Testis (tissue), 2 donors: ENCODE results near the gene NR4A1.

Experiments used
- POLR2A ChIP-seq: fragments of 450-650 bp; IDR thresholded peaks from one replicate; pipeline ENCODE4 v1.6.1; 2017; ENCODE audit warnings: antibody characterized with exemption, mild to moderate bottlenecking, moderate library complexity
- TF ChIP-seq, protein P1 (sequence below), 3 experiments: fragments of 450-650 bp in 2 of 3; fragments of 200-600 bp in 1 of 3; sonication (generic) in 1 of 3; IDR thresholded peaks; one replicate each; pipeline ENCODE4 v1.5.1; 2016 to 2019; ENCODE audit warnings: antibody characterized with exemption in 3 of 3, mild to moderate bottlenecking in 2 of 3, moderate library complexity in 1 of 3

DNA sequence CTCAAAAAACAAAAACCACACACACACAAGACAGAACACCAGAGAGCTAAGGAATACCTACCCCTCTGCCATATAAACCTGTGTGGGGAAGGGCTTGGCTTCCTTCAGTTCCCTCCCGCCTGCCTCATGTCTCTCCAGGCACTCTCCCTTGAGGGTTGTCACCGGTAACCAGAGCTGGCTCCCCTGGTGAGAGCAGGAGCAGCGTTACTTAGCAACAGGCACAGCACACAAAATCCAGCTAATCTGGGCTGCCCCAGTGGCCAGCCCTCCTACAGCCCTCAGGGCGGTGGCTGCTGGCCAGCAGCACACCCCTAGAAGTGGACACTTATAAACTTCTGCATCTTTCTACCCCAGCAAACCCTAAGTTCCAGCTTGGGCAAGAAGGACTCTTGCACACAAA lies 21.6 kb upstream of the NR4A1 start:
- TF ChIP-seq, protein P1, sequence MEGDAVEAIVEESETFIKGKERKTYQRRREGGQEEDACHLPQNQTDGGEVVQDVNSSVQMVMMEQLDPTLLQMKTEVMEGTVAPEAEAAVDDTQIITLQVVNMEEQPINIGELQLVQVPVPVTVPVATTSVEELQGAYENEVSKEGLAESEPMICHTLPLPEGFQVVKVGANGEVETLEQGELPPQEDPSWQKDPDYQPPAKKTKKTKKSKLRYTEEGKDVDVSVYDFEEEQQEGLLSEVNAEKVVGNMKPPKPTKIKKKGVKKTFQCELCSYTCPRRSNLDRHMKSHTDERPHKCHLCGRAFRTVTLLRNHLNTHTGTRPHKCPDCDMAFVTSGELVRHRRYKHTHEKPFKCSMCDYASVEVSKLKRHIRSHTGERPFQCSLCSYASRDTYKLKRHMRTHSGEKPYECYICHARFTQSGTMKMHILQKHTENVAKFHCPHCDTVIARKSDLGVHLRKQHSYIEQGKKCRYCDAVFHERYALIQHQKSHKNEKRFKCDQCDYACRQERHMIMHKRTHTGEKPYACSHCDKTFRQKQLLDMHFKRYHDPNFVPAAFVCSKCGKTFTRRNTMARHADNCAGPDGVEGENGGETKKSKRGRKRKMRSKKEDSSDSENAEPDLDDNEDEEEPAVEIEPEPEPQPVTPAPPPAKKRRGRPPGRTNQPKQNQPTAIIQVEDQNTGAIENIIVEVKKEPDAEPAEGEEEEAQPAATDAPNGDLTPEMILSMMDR (IDR thresholded peaks at IDR 0.05) = no peak
- no peak for TF ChIP-seq POLR2A
